Esophagus squamous epithelium (tissue), 5 donors: ENCODE results near the gene ATP5F1D. TPM values are rescaled to one million over a fixed set of nuclear protein-coding genes. Genes with fewer than 3 reads are reported as not detected.

ENCODE experiments used
- DNase-seq: peaks from one replicate; lab custom pipeline; 2025; lab: John Stamatoyannopoulos, UW
- H3K27ac ChIP-seq, 4 donors: fragments of 200-600 bp; sonication (generic); one replicate each; pipeline ENCODE4 v1.5.1; 2016 to 2019; ENCODE audit warnings: mild to moderate bottlenecking in 1 of 4
- H3K27me3 ChIP-seq, 4 donors: fragments of 200-600 bp; sonication (generic); 1 replicate in 3 of 4; 2 replicates in 1 of 4; pipeline versions ENCODE4 v1.5.1 to v1.6.0; 2017 to 2021; ENCODE audit warnings: antibody characterized with exemption in 1 of 4
- H3K36me3 ChIP-seq, 3 donors: fragments of 200-600 bp; sonication (generic); one replicate each; pipeline ENCODE4 v1.5.1; 2016 to 2019
- H3K4me1 ChIP-seq, 3 donors: fragments of 200-600 bp; sonication (generic); one replicate each; pipeline ENCODE4 v1.5.1; 2017 to 2019
- H3K4me3 ChIP-seq, 4 donors: fragments of 200-600 bp; sonication (generic); 1 replicate in 3 of 4; 2 replicates in 1 of 4; pipeline ENCODE4 v1.5.1; 2016 to 2019; ENCODE audit warnings: mild to moderate bottlenecking in 2 of 4, moderate library complexity in 1 of 4
- H3K9me3 ChIP-seq, 3 donors: fragments of 200-600 bp; sonication (generic); one replicate each; pipeline ENCODE4 v1.5.1; 2016 to 2019
- CTCF ChIP-seq, 6 experiments: fragments of 450-650 bp in 4 of 6; fragments of 200-600 bp in 2 of 6; sonication (generic) in 2 of 6; IDR thresholded peaks; one replicate each; pipeline ENCODE4 v1.5.1; 2016 to 2019; ENCODE audit warnings: antibody characterized with exemption in 6 of 6, mild to moderate bottlenecking in 4 of 6, moderate library complexity in 4 of 6
- POLR2A ChIP-seq, 4 donors: fragments of 450-650 bp; IDR thresholded peaks; one replicate each; pipeline ENCODE4 v1.6.1; 2017; ENCODE audit warnings: antibody characterized with exemption in 4 of 4, mild to moderate bottlenecking in 4 of 4, moderate library complexity in 3 of 4
- WGBS, 2 donors: methylation state at CpG; one replicate each; pipeline ENCODE4 v1.1.5; 2018; 5-methylcytosine and 5-hydroxymethylcytosine counted together
- intact Hi-C: fragments of 100-400 bp; cut with DNase I; formaldehyde crosslinking; loops from one replicate; pipeline ENCODE4 v1.15.0; 2022
- total RNA-seq, 4 donors: library from RNA; depleted of rRNA; stranded (reverse); fragments of >200 nt; gene quantifications; one replicate each; pipeline ENCODE4 v1.1.0, GENCODE V29; 2016
- donor health status: DM: yes; HTN: yes; CAD: no.

The ATP5F1D gene
- total RNA-seq, 4 donors from 2014 or later = 83.4 to 171 (median 132) TPM

- intact Hi-C loops = no loop called here
- H3K4me3 ChIP-seq = peak overlapping the region in 2 of 4 donors; percentile 87 to 94
- peaks cover 65 to 90% (median 73%) of the 10 kb centered on the region in 3 donors for H3K4me1 ChIP-seq
- WGBS, 2 donors = 67 to 78% methylated on average over 1 to 10 of the region's 20 CpGs
- no peaks in the 10 kb centered on the region for H3K27me3 ChIP-seq
- H3K36me3 ChIP-seq = peaks cover 35 to 77% (median 38%) of the 10 kb centered on the region in 3 donors
- DNase-seq = no peak
- no peaks in the 10 kb centered on the region for H3K9me3 ChIP-seq
- TF ChIP-seq CTCF (IDR thresholded peaks at IDR 0.05) (no peak), POLR2A (IDR thresholded peaks at IDR 0.05) (no peak)
- H3K27ac ChIP-seq = peak overlapping the region; percentile 98 to 100 (median 100)
These were observed 13.1 kb downstream of the ATP5F1D start for GRCh38 chr19:1254530-1255185.

GRCh38 chr19:1255186-1256161 lies 13.9 kb downstream of the ATP5F1D start:
- no peak overlapping the region for H3K4me3 ChIP-seq
- H3K27ac ChIP-seq = peak overlapping the region; percentile 98 to 100 (median 100)

GRCh38 chr19:1256646-1257474 lies 15.3 kb downstream of the ATP5F1D start:
- TF ChIP-seq CTCF (IDR thresholded peaks at IDR 0.05) (no peak), POLR2A (IDR thresholded peaks at IDR 0.05) (no peak)
- no peak for DNase-seq
- intact Hi-C loops = no loop called here
- Histone ChIP-seq H3K27me3 (no peaks in the 10 kb centered on the region), H3K4me3 (no peak overlapping the region), H3K36me3 (peaks cover 32 to 55% (median 35%) of the 10 kb centered on the region in 3 donors), H3K9me3 (no peaks in the 10 kb centered on the region), H3K4me1 (peaks cover 79 to 100% (median 86%) of the 10 kb centered on the region in 3 donors), H3K27ac (peak overlapping the region; percentile 43 to 99 (median 98))
- WGBS, 2 donors = 48 to 70% methylated on average over 6 to 28 of the region's 46 CpGs

More at GRCh38 chr19:1255186-1256161, 13.9 kb downstream of the ATP5F1D start:
- DNase-seq = no peak
- peaks cover 73 to 98% (median 81%) of the 10 kb centered on the region in 3 donors for H3K4me1 ChIP-seq
- peaks cover 35 to 69% (median 38%) of the 10 kb centered on the region in 3 donors for H3K36me3 ChIP-seq
- no peak for TF ChIP-seq POLR2A (IDR thresholded peaks at IDR 0.05)
- TF ChIP-seq CTCF (IDR thresholded peaks at IDR 0.05) = no peak
- 53 to 58% methylated on average over 3 to 4 of the region's 52 CpGs for WGBS, 2 donors
- H3K9me3 ChIP-seq = no peaks in the 10 kb centered on the region
- no peaks in the 10 kb centered on the region for H3K27me3 ChIP-seq
- intact Hi-C loops = no loop called here

- Histone ChIP-seq H3K9me3 (no peaks in the 10 kb centered on the region), H3K27me3 (no peaks in the 10 kb centered on the region), H3K27ac (peak overlapping the region; percentile 97 to 99 (median 98)), H3K4me3 (peak overlapping the region in 1 of 4 donors; percentile 13), H3K4me1 (peaks cover 83 to 100% (median 89%) of the 10 kb centered on the region in 3 donors), H3K36me3 (peaks cover 29 to 52% (median 35%) of the 10 kb centered on the region in 3 donors)
- WGBS, 2 donors = 53 to 58% methylated on average over 17 of the region's 23 CpGs
- no peak for DNase-seq
- intact Hi-C loops = no loop called here
- TF ChIP-seq CTCF (IDR thresholded peaks at IDR 0.05) (no peak), POLR2A (IDR thresholded peaks at IDR 0.05) (no peak)
These were observed 16.1 kb downstream of the ATP5F1D start for GRCh38 chr19:1257475-1258162.
